ENCODE measurements around the gene AK8.
"Not testable (repeated sequence)": the region's sequence is repeated elsewhere in the genome, so short reads cannot be mapped to it uniquely, and the experiment has no call there.

Gene AK8

DNA sequence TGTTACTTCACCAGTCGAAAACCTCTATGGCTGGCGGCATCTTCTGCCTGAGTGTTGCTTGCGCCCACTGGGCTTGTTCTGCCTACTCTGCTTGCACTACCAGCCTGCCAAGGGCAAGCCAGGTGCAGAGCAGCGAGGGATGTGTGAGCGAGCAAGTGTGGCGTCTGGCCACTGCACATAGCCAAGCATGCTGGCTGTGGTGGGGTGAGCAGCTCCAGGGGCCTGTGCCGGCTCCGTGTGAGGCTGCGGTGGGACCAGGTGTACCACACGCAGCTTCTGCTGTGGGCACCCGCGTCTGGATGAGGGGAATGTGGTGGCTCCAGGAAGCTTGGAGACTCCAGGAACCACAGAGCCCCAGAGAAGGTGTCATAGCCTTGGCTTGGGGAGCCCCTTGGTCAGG, 156.4 kb downstream of the AK8 start:
- Histone ChIP-seq H2BK12ac (ENCODE audit: low read length) (no peak overlapping the region), H3K79me1 (ENCODE audit: low read depth, low read length) (no peaks in the 10 kb centered on the region), H4K91ac (ENCODE audit: low read depth, low read length, poor library complexity) (no peak overlapping the region), H3K36me3 (replicated peaks in 1 of 2; ENCODE audit: control insufficient read depth in 2 of 2, insufficient read depth in 2 of 2, low read length in 2 of 2) (no peaks in the 10 kb centered on the region), H4K8ac (ENCODE audit: low read depth, low read length) (no peak overlapping the region), H3K9me3 (replicated peaks in 1 of 2; ENCODE audit: control insufficient read depth in 2 of 2, insufficient read depth in 1 of 2, low read depth in 1 of 2, low read length in 2 of 2) (no peaks in the 10 kb centered on the region), H3K4ac (ENCODE audit: low read length) (no peak overlapping the region), H3K27me3 (ENCODE audit: control insufficient read depth in 3 of 3, insufficient read depth in 3 of 3, low read depth in 1 of 3, low read length in 3 of 3) (peaks cover 0 to 3% (median 0%) of the 10 kb centered on the region in 3 experiments), H3K4me3 (ENCODE audit: low read length in 2 of 2) (no peak overlapping the region), H2BK15ac (ENCODE audit: low read length) (no peak overlapping the region), H3K23ac (ENCODE audit: low read depth, low read length, poor library complexity) (peak overlapping the region; percentile 53), H2AK5ac (ENCODE audit: low read depth, low read length) (peak overlapping the region; percentile 72), H2BK120ac (ENCODE audit: low read depth, low read length) (peak overlapping the region; percentile 61), H3K14ac (ENCODE audit: low read length) (no peak overlapping the region), H3K18ac (ENCODE audit: low read length) (peak overlapping the region; percentile 21), H2BK5ac (ENCODE audit: low read length) (no peak overlapping the region), H3K9ac (ENCODE audit: low read depth, low read length, poor library complexity) (no peak overlapping the region), H3K4me1 (ENCODE audit: control insufficient read depth in 2 of 2, insufficient read depth in 1 of 2, low read depth in 1 of 2, low read length in 2 of 2) (peaks cover 0 to 6% of the 10 kb centered on the region in 2 donors), H3K4me2 (ENCODE audit: insufficient read depth, low read length, poor library complexity, severe bottlenecking) (no peak overlapping the region), H3K27ac (replicated peaks; ENCODE audit: low read length) (no peak overlapping the region), H2AFZ (ENCODE audit: low read length) (no peak overlapping the region)
- no peak for DNase-seq (ENCODE audit: low spot score)
- WGBS, 2 donors (ENCODE audit: extremely low coverage in 2 of 2, insufficient read length in 2 of 2, insufficient replicate concordance in 1 of 2) = no CpG with 5 or more reads among the region's 12 CpGs

DNA sequence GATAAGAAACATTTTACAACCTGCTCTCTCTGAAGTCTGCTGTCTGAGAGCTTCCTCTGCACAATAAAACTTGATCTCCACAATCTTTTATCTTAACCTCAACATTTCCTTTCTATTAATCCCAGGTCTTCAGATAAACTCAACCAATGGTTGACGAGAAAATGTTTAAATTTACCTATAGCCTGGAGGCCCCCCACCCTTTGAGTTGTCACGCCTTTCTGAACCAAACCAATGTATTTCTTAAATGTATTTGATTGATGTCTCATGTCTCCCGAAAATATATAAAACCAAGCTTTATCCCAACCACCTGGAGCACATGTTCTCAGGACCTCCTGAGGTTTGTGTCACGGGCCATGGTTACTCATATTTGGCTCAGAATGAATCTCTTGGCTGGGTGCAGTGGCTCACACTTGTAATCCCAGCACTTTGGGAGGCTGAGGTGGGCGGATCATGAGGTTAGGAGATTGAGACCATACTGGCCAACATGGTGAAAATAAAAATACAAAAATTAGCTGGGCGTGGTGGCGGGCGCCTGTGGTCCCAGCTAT, 159.6 kb downstream of the AK8 start:
- not testable (repeated sequence) for H3K9me3 ChIP-seq (replicated peaks in 1 of 2; ENCODE audit: control insufficient read depth in 2 of 2, insufficient read depth in 1 of 2, low read depth in 1 of 2, low read length in 2 of 2); H3K79me1 ChIP-seq (ENCODE audit: low read depth, low read length); H2BK5ac ChIP-seq (ENCODE audit: low read length); H2BK15ac ChIP-seq (ENCODE audit: low read length); H3K36me3 ChIP-seq (replicated peaks in 1 of 2; ENCODE audit: control insufficient read depth in 2 of 2, insufficient read depth in 2 of 2, low read length in 2 of 2); H3K27ac ChIP-seq (replicated peaks; ENCODE audit: low read length); H2BK120ac ChIP-seq (ENCODE audit: low read depth, low read length); DNase-seq (ENCODE audit: low spot score); H2BK12ac ChIP-seq (ENCODE audit: low read length); H3K4ac ChIP-seq (ENCODE audit: low read length); H3K18ac ChIP-seq (ENCODE audit: low read length); H2AK5ac ChIP-seq (ENCODE audit: low read depth, low read length); H3K4me1 ChIP-seq (ENCODE audit: control insufficient read depth in 2 of 2, insufficient read depth in 1 of 2, low read depth in 1 of 2, low read length in 2 of 2); H3K23ac ChIP-seq (ENCODE audit: low read depth, low read length, poor library complexity); H3K4me3 ChIP-seq (ENCODE audit: low read length in 2 of 2); H3K27me3 ChIP-seq (ENCODE audit: control insufficient read depth in 3 of 3, insufficient read depth in 3 of 3, low read depth in 1 of 3, low read length in 3 of 3); H4K8ac ChIP-seq (ENCODE audit: low read depth, low read length); H3K9ac ChIP-seq (ENCODE audit: low read depth, low read length, poor library complexity); H3K4me2 ChIP-seq (ENCODE audit: insufficient read depth, low read length, poor library complexity, severe bottlenecking); H4K91ac ChIP-seq (ENCODE audit: low read depth, low read length, poor library complexity); H3K14ac ChIP-seq (ENCODE audit: low read length); H2AFZ ChIP-seq (ENCODE audit: low read length)
- no CpG with 5 or more reads among the region's 8 CpGs for WGBS, 2 donors (ENCODE audit: extremely low coverage in 2 of 2, insufficient read length in 2 of 2, insufficient replicate concordance in 1 of 2)

DNA sequence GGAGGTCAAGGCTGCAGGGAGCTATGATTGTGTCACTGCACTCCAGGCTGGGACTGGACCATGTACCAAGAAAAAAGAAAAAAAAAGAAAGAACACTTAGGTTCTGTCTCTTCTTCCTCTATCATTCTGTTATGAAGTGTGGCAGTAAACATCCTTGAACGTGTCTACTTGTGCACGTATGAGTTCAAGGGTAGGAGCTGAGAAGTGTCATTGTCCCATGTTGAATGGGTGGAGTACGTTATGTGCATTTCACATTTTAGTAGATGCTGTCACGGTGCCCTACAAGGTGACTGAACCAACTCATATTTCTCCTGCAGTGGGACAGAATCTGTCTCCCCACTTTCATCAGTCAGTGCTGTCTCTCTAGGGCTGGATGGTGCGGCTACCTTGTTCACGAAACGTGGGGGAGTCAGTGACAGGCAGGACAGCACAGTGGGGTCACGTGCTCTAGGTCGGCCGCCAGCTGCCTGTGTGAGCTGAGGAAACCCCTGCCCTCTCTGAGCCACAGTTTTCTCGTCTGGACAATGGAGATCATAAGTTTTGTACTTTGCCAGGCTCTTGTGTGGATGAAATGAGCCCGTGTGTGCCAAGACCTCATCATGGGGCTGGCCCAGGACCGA, 160.6 kb downstream of the AK8 start:
- Histone ChIP-seq H3K23ac (ENCODE audit: low read depth, low read length, poor library complexity) (no peak overlapping the region), H2BK120ac (ENCODE audit: low read depth, low read length) (peak overlapping the region; percentile 53), H3K4ac (ENCODE audit: low read length) (no peak overlapping the region), H3K4me3 (ENCODE audit: low read length in 2 of 2) (no peak overlapping the region), H3K9me3 (replicated peaks in 1 of 2; ENCODE audit: control insufficient read depth in 2 of 2, insufficient read depth in 1 of 2, low read depth in 1 of 2, low read length in 2 of 2) (no peaks in the 10 kb centered on the region), H4K8ac (ENCODE audit: low read depth, low read length) (no peak overlapping the region), H2AK5ac (ENCODE audit: low read depth, low read length) (no peak overlapping the region), H2BK12ac (ENCODE audit: low read length) (peak overlapping the region; percentile 12), H3K4me1 (ENCODE audit: control insufficient read depth in 2 of 2, insufficient read depth in 1 of 2, low read depth in 1 of 2, low read length in 2 of 2) (peaks cover 0 to 3% of the 10 kb centered on the region in 2 donors), H3K9ac (ENCODE audit: low read depth, low read length, poor library complexity) (no peak overlapping the region), H3K27me3 (ENCODE audit: control insufficient read depth in 3 of 3, insufficient read depth in 3 of 3, low read depth in 1 of 3, low read length in 3 of 3) (peaks cover 0 to 3% (median 0%) of the 10 kb centered on the region in 3 experiments), H2BK15ac (ENCODE audit: low read length) (no peak overlapping the region), H3K18ac (ENCODE audit: low read length) (peak overlapping the region; percentile 58), H2BK5ac (ENCODE audit: low read length) (no peak overlapping the region), H3K14ac (ENCODE audit: low read length) (no peak overlapping the region), H3K36me3 (replicated peaks in 1 of 2; ENCODE audit: control insufficient read depth in 2 of 2, insufficient read depth in 2 of 2, low read length in 2 of 2) (no peaks in the 10 kb centered on the region), H2AFZ (ENCODE audit: low read length) (no peak overlapping the region), H3K27ac (replicated peaks; ENCODE audit: low read length) (no peak overlapping the region), H3K4me2 (ENCODE audit: insufficient read depth, low read length, poor library complexity, severe bottlenecking) (no peak overlapping the region), H4K91ac (ENCODE audit: low read depth, low read length, poor library complexity) (no peak overlapping the region), H3K79me1 (ENCODE audit: low read depth, low read length) (no peaks in the 10 kb centered on the region)
- WGBS, 2 donors (ENCODE audit: extremely low coverage in 2 of 2, insufficient read length in 2 of 2, insufficient replicate concordance in 1 of 2) = no CpG with 5 or more reads among the region's 13 CpGs
- DNase-seq (ENCODE audit: low spot score) = no peak

DNA sequence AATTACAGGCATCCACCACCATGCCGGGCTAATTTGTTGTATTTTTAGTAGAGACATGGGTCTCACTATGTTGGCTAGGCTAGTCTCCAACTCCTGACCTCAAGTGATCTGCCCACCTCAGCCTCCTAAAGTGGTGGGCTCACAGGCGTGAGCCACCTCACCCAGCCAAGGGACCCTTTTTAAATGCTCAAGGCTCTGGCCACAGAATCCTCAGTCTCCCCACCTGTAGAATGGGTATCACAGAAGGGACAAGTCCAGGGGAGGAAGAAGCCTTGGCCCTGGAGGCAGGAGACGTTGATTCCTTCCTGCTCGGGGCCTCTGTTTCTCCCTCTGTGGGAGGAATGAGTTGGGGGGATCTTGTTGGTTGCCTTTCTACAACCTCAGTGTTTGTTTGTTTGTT, 162.1 kb downstream of the AK8 start:
- H2AFZ ChIP-seq (ENCODE audit: low read length) = no peak overlapping the region
- H3K79me1 ChIP-seq (ENCODE audit: low read depth, low read length) = no peaks in the 10 kb centered on the region
- H3K4me2 ChIP-seq (ENCODE audit: insufficient read depth, low read length, poor library complexity, severe bottlenecking) = no peak overlapping the region
- H2BK15ac ChIP-seq (ENCODE audit: low read length) = no peak overlapping the region
- no peak overlapping the region for H3K18ac ChIP-seq (ENCODE audit: low read length)
- peaks cover 0 to 3% of the 10 kb centered on the region in 2 donors for H3K4me1 ChIP-seq (ENCODE audit: control insufficient read depth in 2 of 2, insufficient read depth in 1 of 2, low read depth in 1 of 2, low read length in 2 of 2)
- H4K91ac ChIP-seq (ENCODE audit: low read depth, low read length, poor library complexity) = no peak overlapping the region
- H3K14ac ChIP-seq (ENCODE audit: low read length) = no peak overlapping the region
- H2BK5ac ChIP-seq (ENCODE audit: low read length) = no peak overlapping the region
- no peak overlapping the region for H3K27ac ChIP-seq (replicated peaks; ENCODE audit: low read length)
- peaks cover 0 to 3% (median 0%) of the 10 kb centered on the region in 3 experiments for H3K27me3 ChIP-seq (ENCODE audit: control insufficient read depth in 3 of 3, insufficient read depth in 3 of 3, low read depth in 1 of 3, low read length in 3 of 3)
- H4K8ac ChIP-seq (ENCODE audit: low read depth, low read length) = no peak overlapping the region
- no peaks in the 10 kb centered on the region for H3K9me3 ChIP-seq (replicated peaks in 1 of 2; ENCODE audit: control insufficient read depth in 2 of 2, insufficient read depth in 1 of 2, low read depth in 1 of 2, low read length in 2 of 2)
- no peak for DNase-seq (ENCODE audit: low spot score)
- no peak overlapping the region for H2BK12ac ChIP-seq (ENCODE audit: low read length)
- H3K9ac ChIP-seq (ENCODE audit: low read depth, low read length, poor library complexity) = no peak overlapping the region
- H3K36me3 ChIP-seq (replicated peaks in 1 of 2; ENCODE audit: control insufficient read depth in 2 of 2, insufficient read depth in 2 of 2, low read length in 2 of 2) = no peaks in the 10 kb centered on the region
- H2BK120ac ChIP-seq (ENCODE audit: low read depth, low read length) = no peak overlapping the region
- H3K23ac ChIP-seq (ENCODE audit: low read depth, low read length, poor library complexity) = no peak overlapping the region
- H2AK5ac ChIP-seq (ENCODE audit: low read depth, low read length) = no peak overlapping the region
- WGBS, 2 donors (ENCODE audit: extremely low coverage in 2 of 2, insufficient read length in 2 of 2, insufficient replicate concordance in 1 of 2) = no CpG with 5 or more reads among the region's 4 CpGs
- H3K4ac ChIP-seq (ENCODE audit: low read length) = no peak overlapping the region
- H3K4me3 ChIP-seq (ENCODE audit: low read length in 2 of 2) = no peak overlapping the region

Measured in neuronal stem cell (in vitro differentiated cells).